ENCODE data around the gene GPR146.

The GPR146 gene

DNA sequence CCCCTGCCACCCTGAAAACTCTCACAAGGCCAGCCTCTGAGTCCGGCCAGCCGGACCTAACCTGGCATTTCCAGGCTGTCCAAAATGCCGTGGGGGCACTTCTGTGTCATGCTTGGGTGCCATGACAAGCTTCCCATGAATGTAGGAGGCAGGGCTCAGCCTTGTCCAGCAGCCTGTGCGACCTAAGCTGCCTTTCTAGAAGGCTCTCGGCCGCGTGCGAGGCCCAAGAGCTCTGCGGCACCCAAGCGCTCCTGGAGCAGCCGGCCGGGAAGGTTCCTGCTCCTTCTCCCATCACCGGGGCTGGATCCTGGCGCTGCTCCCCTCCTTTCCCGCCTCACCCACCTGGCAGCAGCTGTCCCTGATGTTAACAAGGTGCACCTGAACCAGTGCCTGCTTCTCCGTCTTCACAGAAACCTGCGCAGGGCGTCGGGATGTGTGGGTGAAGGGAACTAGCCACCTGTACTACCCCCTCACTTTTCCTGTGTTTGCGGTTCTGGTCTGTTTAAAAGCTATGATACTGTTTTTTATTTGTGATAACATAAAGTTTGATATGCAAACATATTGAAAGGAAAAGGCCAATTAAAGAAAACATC lies 49.7 kb downstream of the GPR146 start:
- TF ChIP-seq CTCF (IDR thresholded peaks at IDR 0.05; ENCODE audit: low read depth, low read length): no peak
- no peak overlapping the region for H3K4me3 ChIP-seq (ENCODE audit: low read depth, low read length)

GRCh38 chr7:1094870-1095269 lies 50.5 kb downstream of the GPR146 start:
- H3K4me3 ChIP-seq (ENCODE audit: low read depth, low read length): no peak overlapping the region
- no peak for TF ChIP-seq CTCF (IDR thresholded peaks at IDR 0.05; ENCODE audit: low read depth, low read length)

DNA sequence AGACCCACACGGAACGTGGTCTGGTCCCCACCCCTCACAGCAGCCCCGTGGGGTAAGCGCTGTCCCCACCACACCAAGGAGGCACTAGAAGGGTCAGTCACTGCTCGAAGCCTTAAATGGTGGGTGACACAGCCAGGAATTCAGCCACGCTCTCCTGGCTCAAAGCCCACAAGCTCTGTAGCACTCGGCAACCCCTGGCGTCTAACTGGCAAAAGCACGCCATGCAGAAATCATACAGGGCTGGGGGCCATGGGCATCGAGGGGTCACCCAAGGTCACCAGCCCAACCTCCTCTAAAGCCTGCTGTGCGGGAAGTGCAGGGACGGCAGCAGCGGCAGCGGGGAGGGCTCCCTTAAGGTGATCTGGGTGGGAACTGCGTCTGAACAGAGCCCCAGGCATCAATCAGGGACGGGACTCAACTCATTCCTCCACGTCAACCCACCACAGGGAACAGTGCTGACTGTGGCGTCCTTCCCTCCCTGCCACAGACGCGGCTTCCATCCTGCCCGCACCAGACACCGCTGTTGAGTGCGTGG lies 51.3 kb downstream of the GPR146 start:
- TF ChIP-seq CTCF (IDR thresholded peaks at IDR 0.05; ENCODE audit: low read depth, low read length): no peak
- H3K4me3 ChIP-seq (ENCODE audit: low read depth, low read length): no peak overlapping the region

DNA sequence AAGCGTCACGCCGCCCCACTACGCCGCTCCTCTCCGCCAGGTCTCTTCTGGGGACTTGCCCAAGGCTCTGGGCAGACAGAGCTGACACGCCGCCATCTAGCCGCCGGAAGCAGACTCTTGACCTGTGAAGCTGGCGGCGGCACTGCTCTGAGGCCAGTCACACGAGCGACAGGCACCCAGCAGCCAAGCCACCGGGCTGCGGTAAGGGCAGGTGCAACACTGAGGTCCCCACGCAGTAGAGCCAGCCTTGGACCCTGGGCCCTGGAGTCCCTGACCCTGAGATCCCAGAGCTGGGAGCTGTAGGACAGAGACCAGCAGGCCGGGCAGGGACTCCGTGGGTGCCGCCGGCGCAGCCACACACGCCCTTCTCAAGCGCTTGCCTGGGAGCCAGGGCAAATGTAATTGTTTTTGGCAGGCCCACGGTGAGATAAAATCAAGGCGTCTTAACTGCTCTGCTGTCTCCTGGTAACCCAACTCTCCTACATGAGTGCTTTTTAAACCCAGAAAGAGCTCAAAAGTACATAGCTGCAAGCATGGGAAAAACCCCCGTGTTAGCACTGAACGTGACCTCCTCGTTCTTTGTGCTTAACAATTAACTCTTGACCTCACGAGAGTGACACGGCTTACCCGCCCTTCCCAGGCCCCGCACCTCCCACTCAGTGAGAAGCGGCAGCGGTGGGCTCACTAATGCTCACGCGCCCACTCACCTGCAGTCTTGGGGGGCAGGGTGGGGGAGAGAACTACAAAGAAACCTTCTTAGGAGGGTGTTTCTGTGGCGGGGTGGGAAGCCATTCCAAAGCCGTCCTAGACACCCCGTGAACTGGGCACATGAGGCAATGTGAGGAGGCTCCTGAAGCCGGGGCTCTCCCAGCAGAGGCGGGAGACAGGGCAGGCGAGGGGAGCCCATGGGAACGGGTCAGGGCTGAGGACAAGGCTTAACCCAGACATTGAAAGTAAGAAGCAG lies 52.1 kb downstream of the GPR146 start:
- no peak for TF ChIP-seq CTCF (IDR thresholded peaks at IDR 0.05; ENCODE audit: low read depth, low read length)
- H3K4me3 ChIP-seq (ENCODE audit: low read depth, low read length): no peak overlapping the region

DNA sequence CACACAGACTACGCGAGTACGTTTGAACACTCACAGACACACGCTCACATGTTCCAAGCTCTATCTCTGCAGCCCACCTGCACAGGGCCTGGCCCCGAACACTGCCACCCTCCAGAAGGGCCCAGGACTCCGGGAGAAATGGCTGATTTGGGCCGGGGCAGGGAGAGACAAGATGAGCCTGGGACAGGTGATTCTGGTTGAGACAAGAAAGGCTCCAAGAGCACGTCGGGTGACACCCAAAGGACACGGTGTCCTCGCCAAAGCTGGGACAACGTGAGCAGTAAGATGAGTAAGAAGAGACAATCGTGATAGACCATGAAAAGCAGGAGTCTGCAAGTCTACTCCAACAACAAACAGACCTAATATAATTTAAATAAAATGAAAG lies 52.8 kb downstream of the GPR146 start:
- TF ChIP-seq CTCF (IDR thresholded peaks at IDR 0.05; ENCODE audit: low read depth, low read length): no peak
- H3K4me3 ChIP-seq (ENCODE audit: low read depth, low read length): no peak overlapping the region

DNA sequence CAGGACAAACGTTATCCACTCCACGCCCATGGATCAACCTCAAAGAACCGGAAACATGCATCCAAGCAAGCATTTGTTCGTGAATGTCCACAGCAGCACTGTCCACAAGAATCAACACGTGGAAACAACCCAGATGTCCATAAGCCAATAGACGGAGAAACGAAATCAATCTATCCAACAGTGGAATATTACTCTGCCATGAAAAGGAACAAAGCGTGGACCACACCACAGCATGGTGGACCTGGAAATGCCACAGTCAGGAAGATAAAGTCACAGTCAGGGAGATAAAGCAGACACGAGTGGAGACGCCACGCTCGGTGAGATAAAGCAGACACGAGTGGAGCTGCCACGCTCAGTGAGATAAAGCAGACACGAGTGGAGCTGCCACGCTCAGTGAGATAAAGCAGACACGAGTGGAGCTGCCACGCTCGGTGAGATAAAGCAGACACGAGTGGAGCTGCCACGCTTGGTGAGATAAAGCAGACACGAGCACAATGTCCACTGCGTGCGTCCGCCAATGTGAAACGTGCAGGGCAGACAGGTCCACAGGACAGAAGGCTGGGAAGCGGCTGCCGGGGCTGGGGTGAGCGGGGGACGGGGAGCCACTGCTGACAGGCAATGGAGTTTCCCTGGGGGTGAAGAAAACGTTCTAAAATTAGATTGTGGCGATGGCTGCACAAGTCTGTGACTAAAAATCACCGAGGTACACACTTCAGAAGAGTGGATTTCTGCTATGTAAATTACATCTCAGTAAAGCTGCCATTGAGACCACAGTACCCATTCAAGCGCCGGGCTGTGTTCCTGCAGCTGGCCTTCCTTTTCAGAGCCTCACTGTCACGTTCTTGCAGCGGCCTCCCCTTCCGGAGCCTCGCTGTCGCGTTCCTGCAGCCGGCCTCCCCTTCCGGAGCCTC lies 54.2 kb downstream of the GPR146 start:
- H3K4me3 ChIP-seq (ENCODE audit: low read depth, low read length): no peak overlapping the region
- TF ChIP-seq CTCF (IDR thresholded peaks at IDR 0.05; ENCODE audit: low read depth, low read length): no peak

Measured in WI38 (cell line).